Endothelial cell of umbilical vein (primary cell): ENCODE results near the gene ABCB4.

Source experiments
- CTCF ChIP-seq, 2 donors: IDR thresholded peaks; 1 replicate in 1 of 2; 2 replicates in 1 of 2; pipeline ENCODE4 v1.5.1; 2011; ENCODE audit warnings: low read length in 2 of 2, mild to moderate bottlenecking in 2 of 2, moderate library complexity in 2 of 2, control low read depth in 1 of 2, inconsistent platforms in 1 of 2, low read depth in 1 of 2; ENCODE audit not compliant: insufficient read depth in 1 of 2; ENCODE audit errors: extremely low read depth in 1 of 2
- JUN ChIP-seq: IDR thresholded peaks from 2 replicates; pipeline ENCODE4 v1.6.1; 2011; ENCODE audit warnings: borderline replicate concordance, low read depth; ENCODE audit not compliant: insufficient read length, insufficient read depth
- POLR2A ChIP-seq: IDR thresholded peaks from 2 replicates; pipeline ENCODE4 v1.6.1; 2012; ENCODE audit warnings: low read depth, mild to moderate bottlenecking, control low read depth, low read length

- TF ChIP-seq CTCF (IDR thresholded peaks at IDR 0.05; ENCODE audit: extremely low read depth in 1 of 2, insufficient read depth in 1 of 2, low read depth in 1 of 2, low read length in 2 of 2) (no peak), JUN (no peak), POLR2A (no peak)
These were observed 688 bp upstream of the ABCB4 start for GRCh38 chr7:87476179-87476557.
